ENCODE data around the gene ABHD15.
A peak's percentile ranks its signal among the peaks of the same experiment; 100 is the strongest.

The ABHD15 gene

DNA sequence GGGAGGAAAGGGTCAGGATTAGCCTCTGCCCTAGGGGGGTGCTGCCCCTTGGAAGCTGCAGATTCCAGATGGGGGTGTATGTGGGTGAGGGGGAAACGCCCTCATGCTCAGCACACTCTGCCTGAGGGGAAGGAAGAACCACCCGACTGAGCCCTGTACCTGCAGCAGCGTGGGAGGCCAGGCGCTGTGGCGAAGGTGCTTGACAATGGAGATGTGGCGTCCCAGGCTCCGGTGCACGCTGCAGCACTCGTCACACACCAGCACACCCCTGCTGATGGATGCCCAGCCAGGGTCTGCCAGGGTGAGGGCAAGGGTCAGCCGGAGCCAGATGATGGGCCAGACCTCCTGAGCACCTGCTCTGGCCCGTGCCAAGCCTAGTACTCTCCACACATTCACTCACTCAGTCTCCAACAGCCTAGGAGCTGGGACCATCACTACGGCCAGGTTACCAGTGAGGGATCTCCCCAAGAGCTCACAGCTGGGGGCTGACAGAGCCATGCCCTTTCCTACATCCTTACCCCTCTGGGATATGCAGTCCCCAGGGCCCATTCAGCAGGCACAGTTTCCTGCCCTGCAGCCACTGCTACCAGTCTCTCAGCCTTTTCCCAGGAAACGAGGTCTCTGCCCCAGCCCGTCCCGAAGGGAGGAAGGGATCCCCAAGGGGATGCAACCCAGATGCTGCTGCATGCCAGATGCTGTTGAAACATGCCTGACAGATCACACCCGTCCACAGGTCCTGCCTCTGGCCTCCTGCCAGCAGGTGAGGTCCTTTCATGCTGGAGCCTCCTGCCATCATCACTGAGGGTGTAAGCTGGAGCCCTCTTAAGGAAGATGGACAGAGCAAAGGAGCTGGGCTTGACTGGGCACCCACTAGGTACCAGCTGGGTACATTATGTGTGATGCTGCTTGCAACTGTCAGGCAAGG lies 16.7 kb upstream of the ABHD15 start:
- DNase-seq (ENCODE audit: extremely low spot score, insufficient read length, low read depth) (no peak), FAIRE-seq (no peak)

DNA sequence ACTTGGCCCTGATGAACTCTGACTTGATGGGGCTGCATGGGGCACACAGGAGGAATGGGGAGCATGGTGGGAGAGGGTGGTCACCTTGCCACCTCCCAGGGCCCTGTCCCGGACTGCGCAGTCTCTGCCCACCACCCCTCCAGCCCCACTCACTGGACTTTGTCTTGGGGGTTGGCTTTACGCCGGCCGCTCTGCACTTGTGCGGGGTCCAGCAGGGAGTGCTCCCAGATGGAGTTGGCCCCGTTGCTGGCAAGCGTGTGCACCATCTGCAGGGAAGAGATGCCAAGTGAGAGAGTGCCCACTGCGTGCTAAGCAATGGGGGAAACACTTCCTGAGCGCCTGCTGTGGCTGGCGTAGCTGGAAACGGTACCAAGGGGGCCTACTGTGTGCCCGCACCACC lies 15.9 kb upstream of the ABHD15 start:
- DNase-seq (ENCODE audit: extremely low spot score, insufficient read length, low read depth) (no peak), FAIRE-seq (no peak)

DNA sequence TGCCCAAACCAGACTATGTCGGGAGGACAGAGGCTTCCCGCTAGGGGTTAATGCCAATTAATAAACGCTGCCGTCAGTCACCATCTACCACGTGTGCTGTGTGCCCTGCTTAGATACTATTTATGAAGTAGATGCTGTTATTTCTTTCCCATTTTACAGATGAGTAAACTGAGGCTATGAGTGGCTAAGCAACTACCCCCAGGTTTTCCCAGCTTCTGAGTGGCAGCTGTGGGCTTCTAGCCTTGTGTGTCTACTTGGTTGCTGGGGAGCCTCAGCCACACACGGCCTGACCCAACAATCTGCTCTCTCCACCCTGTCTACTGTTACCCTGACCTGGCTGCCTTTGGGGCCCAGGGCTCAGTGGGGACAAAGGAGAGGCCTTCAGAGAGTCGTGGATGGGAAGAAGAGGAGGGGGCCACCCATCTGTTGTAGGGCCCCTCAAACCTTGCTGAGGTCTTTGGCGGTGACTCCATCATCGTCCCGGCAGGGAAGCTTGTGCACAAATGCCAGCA lies 15.5 kb upstream of the ABHD15 start:
- DNase-seq (ENCODE audit: extremely low spot score, insufficient read length, low read depth), result no peak
- no peak for FAIRE-seq

- FAIRE-seq, result no peak
- DNase-seq (ENCODE audit: extremely low spot score, insufficient read length, low read depth), result no peak
Measured at GRCh38 chr17:29581583-29582253, 14.9 kb upstream of the ABHD15 start.

DNA sequence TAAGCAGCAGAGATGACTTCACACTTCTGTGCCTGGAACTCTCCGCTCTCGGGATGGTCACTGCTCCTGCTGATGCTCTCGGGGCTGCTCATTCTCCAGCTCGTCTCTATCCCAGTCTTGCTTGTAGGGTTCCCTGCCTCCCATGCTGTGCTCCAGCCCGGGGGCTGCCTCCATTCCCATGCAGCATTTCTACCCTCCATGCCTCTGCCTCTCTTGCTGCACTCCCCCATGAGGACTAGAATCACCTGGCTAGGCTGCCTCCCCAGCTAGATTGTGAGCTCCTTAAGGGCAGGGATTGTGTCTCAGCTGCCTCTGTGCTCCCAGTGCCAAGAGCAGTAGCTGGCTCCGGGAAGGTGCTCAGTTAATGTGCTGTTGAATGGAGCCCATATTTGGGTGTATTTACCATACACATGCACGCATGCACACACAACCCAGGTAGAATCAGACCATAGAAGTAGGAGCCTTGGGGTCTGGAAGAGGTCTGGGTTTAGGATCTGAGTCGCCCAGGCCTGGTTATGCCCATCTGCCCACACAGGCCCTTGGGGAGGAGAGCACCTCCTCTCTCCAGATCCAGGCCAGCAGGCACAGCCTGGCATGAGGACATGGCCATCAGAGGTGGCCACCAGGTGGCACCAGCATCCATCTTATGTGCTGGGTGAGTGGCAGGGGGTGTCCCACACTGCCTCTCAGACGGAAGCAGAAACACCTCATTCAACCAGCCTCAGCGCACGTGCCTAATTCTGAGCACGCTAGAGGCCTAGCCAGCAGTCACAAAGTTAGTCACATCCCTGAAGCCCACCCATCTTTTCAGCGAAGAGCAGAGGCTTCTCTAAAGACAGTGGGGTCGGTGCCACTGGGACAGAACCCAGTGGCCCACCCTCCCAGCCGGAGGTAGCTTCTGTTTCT lies 13.3 kb upstream of the ABHD15 start:
- FAIRE-seq, result peak; percentile 95
- DNase-seq (ENCODE audit: extremely low spot score, insufficient read length, low read depth), result peak; percentile 86

DNA sequence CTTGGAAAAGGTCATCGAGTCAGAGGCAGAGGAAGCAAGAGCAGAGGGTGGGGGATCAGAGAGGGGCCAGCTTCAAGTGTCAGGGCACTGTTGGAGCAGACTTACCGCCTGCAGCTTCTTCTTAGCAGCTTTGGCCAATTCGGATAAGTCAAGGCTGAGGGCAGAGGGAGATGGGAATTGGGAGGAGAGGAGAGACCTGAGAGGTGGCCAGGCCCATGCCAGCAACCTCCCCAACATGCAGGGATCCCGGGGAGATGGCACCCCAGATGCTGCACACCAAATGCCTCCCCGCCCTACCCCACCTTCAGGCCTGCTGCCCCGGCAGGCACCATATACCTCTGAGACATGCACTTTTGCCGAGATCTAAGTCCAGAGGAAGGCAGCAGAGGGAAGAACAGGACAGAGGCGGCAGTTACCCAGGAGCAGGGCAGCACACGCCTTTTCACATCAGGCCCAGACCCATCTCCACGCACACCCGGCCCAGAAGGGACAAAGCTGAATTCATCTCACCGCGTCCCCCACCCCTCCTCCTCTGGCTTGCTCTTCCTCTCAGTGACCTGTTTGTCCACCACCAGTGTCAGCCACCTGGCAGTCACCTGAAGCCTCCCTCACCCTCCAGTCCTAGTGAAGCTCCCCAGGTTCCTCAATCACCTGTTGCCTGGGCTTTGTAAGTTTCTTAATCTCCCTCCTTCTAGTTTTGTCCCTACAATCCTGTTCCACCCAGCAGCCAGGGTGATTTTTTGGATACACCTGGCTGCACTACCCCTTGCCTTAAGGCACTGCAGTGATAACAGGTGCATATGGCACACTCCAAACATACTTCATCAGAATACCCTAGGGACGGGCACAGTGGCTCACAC lies 12.0 kb upstream of the ABHD15 start:
- DNase-seq (ENCODE audit: extremely low spot score, insufficient read length, low read depth), result no peak

GRCh38 chr17:29577385-29578211 lies 10.8 kb upstream of the ABHD15 start:
- DNase-seq (ENCODE audit: extremely low spot score, insufficient read length, low read depth) (no peak), FAIRE-seq (no peak)

More for the DNA sequence above, 12.0 kb upstream of the ABHD15 start:
- no peak for FAIRE-seq

DNA sequence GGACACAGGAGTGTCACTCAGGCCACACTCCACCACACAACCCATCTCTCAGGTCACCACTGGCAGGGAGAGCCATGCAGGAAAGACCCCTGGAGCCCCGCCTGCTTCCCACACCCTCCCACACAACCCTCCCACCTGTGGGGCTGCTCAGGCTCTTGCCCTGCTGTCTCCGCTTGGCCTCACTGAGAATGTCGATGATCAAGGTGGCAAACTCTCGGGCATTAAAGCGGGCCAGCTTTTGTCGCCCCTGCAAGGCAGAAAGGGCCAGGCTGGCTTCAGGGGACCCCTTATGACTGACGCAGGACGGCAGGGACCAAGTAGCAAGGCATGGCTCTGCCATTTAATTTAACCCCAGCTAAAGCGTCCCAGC lies 10.1 kb upstream of the ABHD15 start:
- FAIRE-seq (no peak), DNase-seq (ENCODE audit: extremely low spot score, insufficient read length, low read depth) (no peak)

GRCh38 chr17:29576214-29577000 lies 9.6 kb upstream of the ABHD15 start:
- FAIRE-seq, result no peak
- no peak for DNase-seq (ENCODE audit: extremely low spot score, insufficient read length, low read depth)

- FAIRE-seq (no peak), DNase-seq (ENCODE audit: extremely low spot score, insufficient read length, low read depth) (no peak)
Measured at GRCh38 chr17:29575511-29576213, 8.8 kb upstream of the ABHD15 start.

DNA sequence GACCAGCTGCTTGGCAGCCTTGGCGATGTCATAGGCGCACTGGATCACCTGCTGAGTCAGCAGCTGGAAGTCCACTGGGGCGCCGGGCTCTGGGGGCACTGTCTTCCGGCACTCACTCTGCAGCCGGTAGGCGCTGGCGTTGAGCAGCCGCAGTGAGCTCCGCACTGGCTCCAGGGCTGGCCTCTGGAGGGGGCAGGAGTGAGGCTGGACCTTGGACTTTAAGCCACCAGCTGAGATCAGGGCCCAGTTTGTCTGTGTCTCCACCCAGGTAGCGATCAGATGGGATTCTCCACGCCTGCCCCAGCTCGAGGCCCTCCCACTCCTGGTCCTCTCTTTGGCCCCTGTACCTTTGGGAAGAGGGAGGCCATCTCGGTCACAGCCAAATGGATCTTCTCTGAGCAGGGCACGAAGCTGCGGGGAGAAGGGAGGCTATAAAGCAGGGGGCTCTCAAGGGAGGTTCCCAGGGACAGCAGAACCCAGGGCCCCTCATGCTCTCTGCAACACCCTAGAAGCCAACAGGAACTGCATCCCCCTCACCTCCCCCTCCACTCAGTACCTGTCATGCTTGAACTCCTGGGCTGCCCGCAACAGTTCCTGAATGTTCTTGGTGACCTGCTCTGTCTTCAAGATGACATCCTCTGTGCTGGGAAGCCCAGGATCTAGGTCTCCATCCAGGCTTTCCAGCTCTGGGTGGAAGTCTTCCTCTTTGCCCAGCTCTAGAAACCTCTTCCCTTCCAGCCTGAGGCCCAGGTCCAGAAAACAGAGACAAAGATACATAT lies 8.1 kb upstream of the ABHD15 start:
- DNase-seq (ENCODE audit: extremely low spot score, insufficient read length, low read depth), result no peak
- FAIRE-seq, result no peak

DNA sequence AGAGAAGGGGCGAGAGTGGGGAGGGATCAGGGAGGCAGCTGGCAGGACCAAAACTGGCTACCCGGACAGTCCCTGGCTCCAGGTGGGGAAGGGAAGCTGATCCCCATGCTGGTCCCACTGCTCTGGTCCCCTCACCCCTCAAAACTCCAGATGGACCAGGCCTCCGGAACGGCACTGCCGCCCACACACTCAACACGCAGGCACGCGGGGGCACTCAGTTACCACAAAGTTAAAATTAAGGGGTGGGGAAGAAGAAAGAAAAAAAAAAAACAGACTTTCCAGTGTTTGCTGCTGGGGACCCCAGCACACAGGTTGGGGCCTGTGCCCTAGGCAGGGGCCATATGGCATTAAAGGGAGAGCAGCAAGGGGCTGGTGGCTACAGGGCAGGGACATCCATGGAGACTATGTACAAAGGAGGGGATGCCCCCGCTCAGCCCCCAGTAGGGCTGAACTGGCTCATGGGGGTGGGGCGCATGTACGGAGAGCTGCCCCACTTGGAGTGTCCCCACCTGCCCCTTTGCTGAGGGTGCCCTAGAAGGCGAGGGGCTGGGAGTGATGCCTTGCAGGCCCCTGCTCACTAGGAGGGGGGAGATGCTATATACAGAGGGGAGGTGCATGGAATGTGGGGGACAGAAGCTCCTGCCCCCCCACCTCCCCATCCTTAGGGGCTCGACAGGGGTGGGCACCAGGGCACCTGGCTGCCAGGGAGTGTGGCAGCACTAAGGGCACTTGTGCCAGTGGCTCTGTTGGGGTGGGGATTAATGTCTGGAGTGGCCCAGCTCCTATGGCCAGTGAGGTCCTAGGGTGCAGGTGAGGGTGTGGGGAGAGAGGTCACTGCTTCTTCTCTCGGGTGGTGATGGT lies 7.3 kb upstream of the ABHD15 start:
- FAIRE-seq, result no peak
- no peak for DNase-seq (ENCODE audit: extremely low spot score, insufficient read length, low read depth)

DNA sequence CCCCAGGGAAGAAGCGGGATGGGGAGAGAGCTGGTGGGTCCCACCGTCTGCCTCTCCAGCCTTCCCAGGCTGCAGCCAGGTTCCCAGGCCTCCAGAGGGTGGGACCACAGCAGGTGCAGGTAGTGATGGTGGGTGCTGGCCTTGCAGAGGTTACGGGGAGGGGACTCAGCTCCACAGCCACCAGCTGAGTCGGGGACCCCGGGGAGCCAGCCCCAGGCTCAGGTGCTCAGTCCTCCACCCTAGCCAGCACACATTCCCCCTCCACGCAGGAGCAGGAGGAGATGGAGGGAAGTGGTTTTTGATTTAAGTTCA lies 6.7 kb upstream of the ABHD15 start:
- FAIRE-seq, result no peak

DNA sequence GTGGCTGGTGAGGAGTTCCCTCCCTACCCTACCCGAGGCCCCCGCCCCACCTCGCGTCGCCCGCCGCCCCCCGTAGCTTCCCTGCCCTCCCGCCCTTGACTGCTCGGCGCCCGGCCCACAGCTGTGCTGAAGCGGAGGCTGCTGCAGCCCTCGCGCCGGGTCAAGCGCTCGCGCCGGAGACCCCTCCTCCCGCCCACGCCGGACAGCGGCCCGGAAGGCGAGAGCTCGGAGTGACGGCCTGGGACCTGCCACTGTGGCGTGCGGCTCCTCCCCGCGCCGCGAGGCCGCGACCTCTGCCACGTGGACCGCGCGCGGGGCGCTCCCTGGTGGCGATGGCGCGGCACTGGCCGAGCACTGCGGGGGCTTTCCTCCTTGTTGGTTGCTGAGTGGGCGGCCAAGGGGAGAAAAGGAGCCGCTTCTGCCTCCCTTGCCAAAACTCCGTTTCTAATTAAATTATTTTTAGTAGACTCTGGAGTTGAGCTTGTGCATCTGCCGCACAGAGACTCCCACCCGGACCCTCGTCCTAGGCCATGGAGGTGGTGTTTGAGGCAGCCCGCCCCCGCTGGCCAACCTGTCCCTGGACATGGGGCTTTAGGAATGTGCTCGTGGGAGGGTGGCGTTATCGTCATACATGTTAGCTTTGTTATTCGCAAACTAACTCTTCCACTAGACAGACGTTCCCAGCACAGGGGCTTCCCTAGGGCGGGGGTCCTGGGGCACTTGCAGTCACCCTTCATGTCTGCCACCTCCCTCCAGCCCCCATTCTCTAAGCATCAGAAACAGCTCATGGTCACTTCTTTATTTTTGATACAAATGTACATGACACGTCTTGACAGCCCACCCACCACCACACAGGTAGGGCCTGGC lies 6.1 kb upstream of the ABHD15 start:
- DNase-seq (ENCODE audit: extremely low spot score, insufficient read length, low read depth) (no peak), FAIRE-seq (no peak)

More for the DNA sequence above, 6.7 kb upstream of the ABHD15 start:
- DNase-seq (ENCODE audit: extremely low spot score, insufficient read length, low read depth), result no peak
